GM19238 (cell line): ENCODE measurements around the gene PSTPIP1.

Experiments used
- DNase-seq: peaks from one replicate; pipeline ENCODE4 v3.0.0; 2011; ENCODE audit warnings: low spot score; ENCODE audit not compliant: insufficient read length

PSTPIP1 gene

DNA sequence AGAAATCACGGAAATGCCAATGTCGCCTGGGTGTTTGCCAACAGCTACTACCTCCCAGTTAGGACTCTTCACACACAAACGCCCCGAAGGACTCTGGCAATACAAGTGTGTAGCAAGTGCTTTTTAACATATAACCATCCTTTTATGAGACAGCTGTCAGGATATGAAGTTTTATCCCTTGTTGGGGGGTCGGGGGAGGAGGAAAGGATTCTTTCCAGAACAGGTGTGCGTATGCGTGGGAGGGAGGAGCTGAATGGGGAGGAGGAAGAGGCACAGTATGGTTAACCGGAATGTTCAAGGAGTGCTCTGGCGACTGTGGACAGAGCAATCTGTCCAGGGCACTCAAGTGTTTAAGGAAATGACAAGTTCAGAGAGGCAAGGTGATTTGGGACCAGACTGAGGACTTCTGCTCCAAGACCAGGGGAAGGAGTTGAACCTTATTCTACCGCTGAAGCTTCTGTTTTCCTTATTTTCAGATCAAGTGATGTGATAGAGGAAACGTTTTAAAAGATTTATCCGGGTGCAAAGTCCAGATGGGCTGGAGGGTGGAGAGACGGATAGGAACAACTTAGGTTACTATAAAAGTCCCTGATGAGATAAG, 74.7 kb downstream of the PSTPIP1 start:
- no peak for DNase-seq

DNA sequence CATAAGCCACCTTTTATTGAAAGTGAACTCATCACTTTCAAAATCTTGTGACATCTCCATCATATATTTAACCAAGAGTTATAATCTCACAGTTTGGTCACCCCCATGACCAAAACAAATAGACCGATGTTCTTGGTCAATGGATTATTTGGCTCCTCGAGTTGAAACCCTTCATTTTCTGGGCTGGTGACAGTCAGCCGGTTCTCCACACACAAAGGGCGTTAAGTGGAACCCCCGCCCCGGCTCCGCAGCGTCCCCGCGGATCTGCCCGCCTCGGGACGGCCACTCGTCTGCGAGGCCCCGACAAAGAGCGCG, 75.2 kb downstream of the PSTPIP1 start:
- no peak for DNase-seq

DNA sequence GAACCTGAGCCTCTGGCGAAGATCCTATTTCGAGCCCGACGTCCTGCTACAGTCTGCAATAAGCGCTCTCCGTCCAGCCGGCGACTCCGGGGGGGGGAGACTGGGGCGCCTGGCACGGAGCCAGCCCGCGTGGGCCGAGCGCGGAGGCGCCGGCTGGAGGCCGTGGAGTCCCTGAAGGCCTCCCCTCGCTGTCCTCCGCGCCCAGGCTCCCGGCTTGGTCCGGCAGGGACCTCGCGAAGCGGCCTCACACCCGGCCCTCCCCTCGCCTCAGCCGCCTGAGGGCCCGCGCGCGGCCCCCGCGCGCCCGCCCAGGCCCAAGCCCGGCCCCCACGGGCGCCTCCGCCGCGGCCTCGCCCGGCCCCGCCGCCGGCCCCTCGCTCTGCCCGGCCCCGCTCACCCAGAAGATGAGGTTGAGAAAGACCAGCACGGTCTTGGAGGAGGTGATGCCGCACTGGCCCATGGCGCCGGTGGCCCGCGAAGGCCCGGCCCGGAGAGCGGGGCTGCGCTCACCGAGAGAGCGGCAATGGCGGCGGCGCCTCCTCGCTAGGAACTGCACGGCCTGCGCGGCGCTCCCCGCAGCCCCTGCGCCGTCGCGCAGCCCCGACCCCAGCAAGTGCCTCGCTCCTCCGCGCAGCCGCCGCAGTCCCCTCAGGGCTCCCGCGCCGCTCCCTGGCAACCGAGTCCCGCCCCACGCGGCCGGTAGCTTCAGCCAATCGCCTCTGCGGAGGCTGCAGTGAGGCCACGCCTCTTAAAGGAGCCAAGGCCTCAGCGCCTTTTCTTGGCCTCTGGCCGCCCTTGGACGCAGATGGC, 75.8 kb downstream of the PSTPIP1 start, which contains the start of gene TSPAN3:
TSS of gene TSPAN3 (minus strand) at position 615 of the 810 bp plus-strand sequence. CDS start at position 460, 155 bp downstream.
- DNase-seq = peak; percentile 92

DNA sequence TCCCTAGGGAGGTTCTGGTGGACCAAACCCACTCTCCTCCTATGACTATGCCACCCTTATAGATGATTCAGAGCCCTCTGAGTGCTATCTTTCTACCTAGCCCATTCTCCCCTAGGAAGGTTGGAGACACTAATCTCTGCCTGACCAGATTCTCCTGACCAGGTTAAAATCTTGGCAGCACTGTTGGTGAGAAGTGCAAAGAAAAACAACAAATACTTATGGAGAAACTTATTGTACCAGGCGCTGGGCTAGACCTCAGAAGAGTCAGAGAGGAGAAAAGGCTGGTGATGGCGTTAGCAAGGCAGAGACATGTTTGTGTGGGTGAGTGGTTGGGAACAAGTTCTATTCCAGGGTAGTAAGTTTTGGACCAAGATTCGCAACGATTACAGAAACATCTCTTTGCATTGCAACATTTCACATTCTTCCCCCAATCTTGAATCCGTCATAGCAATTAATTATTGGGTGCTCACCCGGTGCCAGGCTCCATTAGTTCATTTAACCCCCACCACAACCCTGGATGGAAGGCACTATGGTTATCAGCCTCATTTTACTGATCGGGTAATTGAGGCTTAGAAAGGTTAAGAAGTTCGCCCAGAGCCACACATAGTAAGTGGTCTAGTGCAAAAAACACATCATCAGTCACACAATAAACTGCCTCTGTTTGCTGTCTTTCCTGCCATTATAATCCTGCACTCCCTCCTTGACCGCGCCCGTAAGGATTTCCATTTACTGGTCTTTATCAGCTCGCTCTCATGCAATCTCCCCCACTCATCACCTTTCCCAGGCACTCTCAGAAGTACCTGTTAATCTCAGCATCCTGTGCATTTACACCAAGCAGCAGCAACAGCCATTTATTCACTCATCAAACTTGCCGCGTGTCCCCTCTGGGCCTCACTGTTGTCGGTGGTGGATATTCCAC, 76.6 kb downstream of the PSTPIP1 start:
- no peak for DNase-seq

DNA sequence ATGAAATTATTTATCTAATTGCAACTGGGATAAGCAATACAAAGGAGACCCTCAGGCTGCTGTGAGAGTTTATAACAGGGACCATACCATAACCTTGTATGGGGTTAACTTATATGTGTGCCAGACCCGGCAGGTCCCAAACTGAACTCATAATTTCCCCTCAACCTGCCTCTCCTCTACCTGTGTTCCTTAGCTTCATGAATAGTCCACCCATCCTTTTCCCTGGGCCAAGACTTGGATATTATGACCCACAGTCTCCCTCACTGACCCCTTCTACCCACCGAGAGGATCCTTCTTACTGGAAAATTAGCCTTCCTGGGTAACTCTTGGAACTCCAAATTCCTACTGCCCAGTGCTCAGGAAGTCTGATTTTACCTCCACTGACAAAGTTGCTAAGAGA, 79.4 kb downstream of the PSTPIP1 start:
- no peak for DNase-seq

DNA sequence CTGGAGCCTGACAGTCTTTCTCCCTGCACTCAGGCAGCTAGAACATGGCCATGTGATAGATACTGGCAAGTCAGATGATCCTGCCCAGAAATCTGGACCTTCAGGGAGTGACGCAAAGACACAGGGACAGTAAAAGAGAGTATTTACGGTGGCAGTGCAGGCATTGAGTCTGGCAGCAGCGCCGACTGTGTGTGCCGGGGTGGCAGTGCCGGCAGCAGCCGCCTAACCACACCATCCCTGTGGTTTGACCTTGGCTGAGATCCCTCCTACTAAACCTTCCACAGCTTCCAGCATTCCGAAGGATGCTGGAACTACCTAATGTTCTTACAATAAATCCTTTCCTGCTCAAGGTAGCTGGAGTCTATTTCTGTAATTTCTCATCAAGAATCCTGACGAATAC, 80.6 kb downstream of the PSTPIP1 start:
- no peak for DNase-seq

DNA sequence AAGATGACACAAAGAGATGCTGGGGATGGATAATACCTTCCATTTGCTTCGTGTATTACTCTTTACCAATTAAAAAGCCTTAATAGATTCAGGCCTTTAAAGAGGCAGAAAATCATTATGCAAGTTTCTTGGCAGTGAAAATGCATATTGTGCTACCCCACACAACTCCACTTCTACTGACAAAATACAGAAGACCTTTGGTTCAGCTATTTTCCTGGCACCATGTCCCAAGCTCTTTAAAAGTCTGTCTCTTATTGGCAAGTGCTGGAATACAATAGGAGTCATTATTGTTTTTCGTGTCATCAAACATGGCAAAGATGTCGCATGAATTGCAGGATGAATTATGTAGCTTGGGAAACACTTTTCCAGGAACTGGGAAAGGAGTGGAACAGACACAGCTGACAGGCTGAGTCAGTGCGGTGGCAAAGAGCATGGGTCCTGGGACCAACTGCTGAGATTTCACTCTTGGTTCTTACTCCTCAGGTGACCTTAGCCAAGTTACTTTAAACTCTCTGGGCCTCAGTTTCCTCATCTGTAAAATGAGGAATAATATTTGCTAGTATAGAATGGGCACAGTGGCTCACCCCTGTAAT, 81.5 kb downstream of the PSTPIP1 start:
- no peak for DNase-seq

DNA sequence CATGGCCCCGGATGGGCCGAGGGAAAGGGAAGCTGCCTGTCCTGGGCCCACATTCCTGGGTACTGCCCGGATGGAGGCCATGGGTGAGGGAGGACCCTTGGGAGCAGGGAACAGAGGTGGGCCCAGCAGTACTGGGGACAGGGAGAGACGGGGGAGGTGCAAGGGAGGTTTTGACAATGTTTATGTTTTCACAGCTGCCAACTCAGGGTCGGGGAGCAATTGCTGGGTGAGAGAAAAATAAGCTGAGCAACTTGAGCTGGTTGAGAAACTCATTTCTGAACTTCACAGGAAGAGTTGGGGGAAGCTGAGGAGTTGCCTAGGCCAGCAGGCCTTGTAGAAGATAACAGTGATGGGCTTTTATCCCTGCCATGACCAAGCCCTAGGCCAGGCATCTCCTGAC, 87.0 kb downstream of the PSTPIP1 start:
- DNase-seq = no peak

DNA sequence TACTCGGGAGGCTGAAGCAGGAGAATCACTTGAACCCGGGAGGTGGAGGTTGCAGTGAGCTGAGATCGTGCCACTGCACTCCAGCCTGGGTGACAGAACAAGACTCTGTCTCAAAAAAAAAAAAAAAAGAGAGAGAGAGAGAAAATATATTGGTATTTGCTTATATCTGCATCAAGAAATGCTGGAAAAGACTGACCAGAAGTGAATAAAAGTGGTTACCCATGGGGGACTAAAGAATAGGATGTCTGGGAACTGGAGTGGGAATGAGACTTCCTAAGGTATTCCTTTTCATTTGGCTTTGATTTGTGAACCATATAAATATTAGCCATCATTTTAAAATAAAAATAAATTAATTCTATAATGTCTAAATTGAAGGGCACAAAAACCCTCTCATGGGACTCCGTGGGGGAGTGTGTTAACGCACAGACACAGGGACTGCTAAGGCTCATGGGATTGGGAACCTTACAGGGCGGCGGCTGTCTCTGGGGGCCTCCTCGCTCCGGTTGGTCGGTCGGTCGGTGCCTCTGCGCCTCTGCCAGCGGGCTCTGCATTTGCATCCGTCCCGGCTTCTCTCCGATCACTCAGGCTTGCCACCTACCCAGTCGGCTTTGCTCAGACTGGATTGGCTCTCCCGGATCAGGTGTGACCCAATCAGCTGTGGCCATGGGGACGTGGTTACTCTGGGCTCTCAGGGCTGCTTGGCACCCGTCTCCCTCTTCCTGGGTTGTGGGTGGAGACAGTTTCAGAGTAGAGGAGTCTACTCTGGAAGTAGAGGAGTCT, 88.6 kb downstream of the PSTPIP1 start:
- peak; percentile 76 for DNase-seq

DNA sequence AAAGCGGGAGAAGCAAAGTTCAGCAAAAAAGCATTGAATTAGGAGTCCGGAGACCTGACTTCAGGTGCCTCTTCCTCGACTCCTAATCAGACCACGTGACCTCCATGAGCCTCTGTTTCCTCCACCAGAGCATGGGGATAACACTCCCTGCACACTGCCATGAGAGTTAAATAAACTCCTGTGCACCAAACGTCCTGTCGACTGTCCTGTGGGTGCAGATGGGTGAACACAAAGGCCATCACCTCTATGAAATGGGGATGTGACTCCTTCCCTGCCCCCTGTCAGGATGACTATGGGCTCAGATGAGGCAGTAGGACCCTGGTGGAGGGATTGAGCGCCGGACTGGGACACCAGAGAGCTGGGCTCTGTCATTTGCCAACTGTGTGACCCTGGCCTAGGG, 89.5 kb downstream of the PSTPIP1 start:
- DNase-seq = no peak

DNA sequence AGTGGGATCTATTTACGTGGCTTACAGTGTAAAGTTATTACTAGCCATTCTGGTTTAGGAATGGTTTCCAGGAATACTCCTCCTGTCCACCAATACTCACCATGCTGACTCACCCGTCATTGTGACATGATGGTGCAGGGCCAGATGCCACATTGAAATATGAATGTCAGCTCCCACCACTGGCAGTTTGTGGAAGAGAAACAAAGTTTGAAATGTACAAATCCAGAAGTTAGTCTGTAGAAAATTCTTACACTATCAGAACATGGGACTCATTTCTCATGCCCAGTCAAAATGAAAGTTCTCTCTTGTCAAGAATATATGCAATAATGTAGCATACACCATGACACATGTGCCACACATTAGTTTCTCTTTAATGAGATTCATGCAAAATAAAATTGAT, 90.4 kb downstream of the PSTPIP1 start:
- no peak for DNase-seq
